ENCODE data around the gene PLCL1.

The PLCL1 gene

DNA sequence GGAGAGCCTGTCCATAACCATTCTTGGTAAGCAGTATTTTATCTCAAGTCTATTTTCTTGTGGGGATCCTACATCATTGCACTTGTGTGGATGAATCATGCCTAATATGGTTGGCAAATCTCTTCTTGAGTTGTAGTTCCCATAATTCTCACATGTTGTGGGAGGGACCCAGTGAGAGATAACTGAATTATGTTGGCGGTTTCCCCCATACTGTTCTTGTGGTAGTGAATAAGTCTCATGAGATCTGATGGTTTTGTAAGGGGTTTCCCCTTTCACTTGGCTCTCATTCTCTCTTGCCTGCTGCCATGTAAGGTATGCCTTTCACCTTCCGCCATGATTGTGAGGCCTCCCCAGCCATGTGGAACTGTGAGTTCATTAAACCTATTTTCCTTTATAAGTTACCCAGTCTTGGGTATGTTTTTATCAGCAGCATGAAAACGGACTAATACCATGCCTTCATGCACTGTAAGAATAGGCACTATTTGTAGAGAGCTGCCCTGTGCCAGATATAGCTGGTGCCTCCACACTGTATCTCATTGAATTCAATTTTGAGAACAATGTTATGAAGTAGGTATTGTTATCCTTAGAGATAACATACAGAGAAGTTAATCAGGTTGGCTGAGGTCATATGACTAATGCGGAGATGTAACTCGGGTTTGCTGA lies 148.3 kb downstream of the PLCL1 start:
- DNase-seq (ENCODE audit: low read depth in 2 of 2): no peak

GRCh38 chr2:197954328-197954727 lies 149.9 kb downstream of the PLCL1 start:
- no peak for DNase-seq (ENCODE audit: low read depth in 2 of 2)

DNA sequence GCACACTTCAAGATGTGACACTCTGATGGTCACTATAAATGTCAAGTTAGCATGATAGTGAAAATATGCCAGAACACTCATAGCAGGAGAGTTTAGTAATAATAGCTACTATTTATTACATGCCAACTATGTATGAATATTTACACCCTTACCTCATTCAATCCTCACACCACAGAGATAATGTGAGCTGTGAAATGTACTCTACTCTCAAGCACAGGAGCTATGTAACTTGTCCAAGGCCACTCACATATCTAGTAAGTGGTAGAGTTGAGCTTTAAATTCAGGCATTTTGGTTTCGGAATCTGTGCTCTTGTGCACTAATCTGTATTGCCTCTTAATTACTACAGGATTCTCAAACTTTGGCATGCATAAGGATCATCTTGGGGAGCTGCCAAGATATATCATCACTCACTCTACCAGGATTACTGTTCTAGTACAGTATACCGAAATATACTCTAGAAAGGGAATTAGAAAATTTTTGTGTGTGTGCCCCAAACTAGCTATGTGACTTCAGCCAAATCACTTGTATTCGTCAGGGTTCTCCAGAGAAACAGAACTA lies 154.3 kb downstream of the PLCL1 start:
- DNase-seq (ENCODE audit: low read depth in 2 of 2): no peak

GRCh38 chr2:197959383-197959782 lies 155.0 kb downstream of the PLCL1 start:
- no peak for DNase-seq (ENCODE audit: low read depth in 2 of 2)

- DNase-seq (ENCODE audit: low read depth in 2 of 2): no peak
These were observed 156.4 kb downstream of the PLCL1 start for GRCh38 chr2:197960786-197961185.

DNA sequence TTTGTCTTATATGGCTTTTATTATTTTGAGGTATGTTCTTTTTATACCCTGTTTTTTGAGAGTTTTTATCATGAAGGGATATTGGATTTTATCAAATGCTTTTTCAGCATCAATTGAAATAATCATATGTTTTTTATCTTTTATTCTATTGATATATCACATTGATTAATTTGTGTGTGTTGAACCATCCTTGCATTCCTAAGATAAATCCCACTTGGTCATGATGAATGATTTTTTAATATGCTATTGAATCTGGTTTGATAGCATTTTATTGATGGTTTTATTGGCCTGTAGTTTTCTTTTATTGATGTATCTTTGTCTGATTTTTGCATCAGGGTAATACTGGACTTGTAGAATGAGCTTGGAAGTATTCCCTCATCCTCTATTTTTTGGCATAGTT lies 160.3 kb downstream of the PLCL1 start:
- DNase-seq (ENCODE audit: low read depth in 2 of 2): no peak

- DNase-seq (ENCODE audit: low read depth in 2 of 2): no peak
These were observed 161.4 kb downstream of the PLCL1 start for GRCh38 chr2:197965756-197966155.

- no peak for DNase-seq (ENCODE audit: low read depth in 2 of 2)
These were observed 165.0 kb downstream of the PLCL1 start for GRCh38 chr2:197969391-197969893.

DNA sequence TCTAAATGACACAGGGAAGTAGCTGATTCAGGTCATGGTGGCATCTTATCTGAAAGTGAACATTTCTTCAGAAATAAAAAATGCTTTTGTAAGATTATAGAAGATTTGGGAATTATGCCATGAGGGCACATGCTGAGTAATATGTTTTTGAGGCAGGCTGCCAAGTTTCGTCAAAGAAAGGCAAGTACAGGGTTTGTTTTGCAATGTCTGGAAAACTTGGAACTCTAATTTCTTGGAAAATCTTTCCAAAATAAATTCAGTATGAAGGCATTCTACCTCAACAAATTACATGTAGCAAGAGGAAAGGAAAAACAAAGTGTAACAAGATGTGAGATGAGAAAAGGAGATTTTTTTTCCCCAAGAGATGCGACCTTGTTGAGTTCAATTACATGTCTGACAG lies 167.7 kb downstream of the PLCL1 start:
- no peak for DNase-seq (ENCODE audit: low read depth in 2 of 2)

GRCh38 chr2:197972587-197972986 lies 168.2 kb downstream of the PLCL1 start:
- no peak for DNase-seq (ENCODE audit: low read depth in 2 of 2)

- no peak for DNase-seq (ENCODE audit: low read depth in 2 of 2)
These were observed 169.4 kb downstream of the PLCL1 start for GRCh38 chr2:197973772-197974171.

- DNase-seq (ENCODE audit: low read depth in 2 of 2): no peak
These were observed 171.6 kb downstream of the PLCL1 start for GRCh38 chr2:197975931-197976519.

GRCh38 chr2:197978971-197979370 lies 174.6 kb downstream of the PLCL1 start:
- no peak for DNase-seq (ENCODE audit: low read depth in 2 of 2)

GRCh38 chr2:197982565-197982964 lies 178.2 kb downstream of the PLCL1 start:
- no peak for DNase-seq (ENCODE audit: low read depth in 2 of 2)

GRCh38 chr2:197985029-197985638 lies 180.7 kb downstream of the PLCL1 start:
- DNase-seq (ENCODE audit: low read depth in 2 of 2): no peak

- no peak for DNase-seq (ENCODE audit: low read depth in 2 of 2)
These were observed 182.6 kb downstream of the PLCL1 start for GRCh38 chr2:197986977-197987376.

DNA sequence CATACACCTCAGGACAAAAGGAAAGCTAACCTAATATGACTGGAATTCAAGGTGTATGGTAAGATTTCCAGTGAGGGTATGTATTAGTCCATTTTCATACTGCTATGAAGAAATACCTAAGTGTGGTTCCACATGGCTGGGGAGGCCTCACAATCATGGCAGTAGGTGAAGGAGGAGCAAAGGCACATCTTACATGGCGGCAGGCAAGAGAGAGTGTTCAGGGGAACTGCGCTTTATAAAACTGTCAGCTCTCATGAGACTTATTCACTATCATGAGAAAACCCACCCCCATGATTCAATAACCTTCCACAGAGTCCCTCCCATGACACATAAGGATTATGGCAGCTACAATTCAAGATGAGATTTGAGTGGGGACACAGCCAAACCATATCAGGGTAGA lies 186.0 kb downstream of the PLCL1 start:
- no peak for DNase-seq (ENCODE audit: low read depth in 2 of 2)

DNA sequence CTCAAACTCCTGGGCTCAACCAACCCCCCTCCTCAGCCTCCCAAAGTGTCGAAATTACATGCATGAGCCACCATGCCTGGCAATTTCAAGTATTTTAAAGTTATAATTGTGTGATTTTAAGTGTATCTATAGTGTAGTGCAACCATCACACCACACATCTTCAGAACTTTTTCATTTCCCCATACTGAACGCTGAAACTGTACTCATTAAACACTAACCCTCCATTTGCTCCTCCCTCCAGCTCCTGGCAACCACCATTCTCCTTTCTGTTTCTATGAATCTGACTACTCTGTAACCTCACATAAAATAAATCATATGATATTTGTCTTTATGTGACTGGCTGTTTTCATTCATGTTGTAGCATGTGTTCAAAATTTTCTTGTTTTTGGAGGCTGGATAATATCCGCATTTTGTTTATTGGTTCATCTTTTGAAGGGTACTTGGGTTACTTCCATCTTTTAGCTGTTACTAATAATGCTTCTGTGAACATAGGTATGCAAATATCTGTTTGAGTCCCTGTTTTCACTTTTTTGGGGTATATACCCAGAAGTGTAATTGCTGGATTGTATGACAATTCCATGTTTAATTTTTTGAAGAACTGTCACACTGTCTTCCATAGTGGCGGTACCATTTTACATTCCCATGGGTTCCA lies 188.2 kb downstream of the PLCL1 start:
- no peak for DNase-seq (ENCODE audit: low read depth in 2 of 2)

DNA sequence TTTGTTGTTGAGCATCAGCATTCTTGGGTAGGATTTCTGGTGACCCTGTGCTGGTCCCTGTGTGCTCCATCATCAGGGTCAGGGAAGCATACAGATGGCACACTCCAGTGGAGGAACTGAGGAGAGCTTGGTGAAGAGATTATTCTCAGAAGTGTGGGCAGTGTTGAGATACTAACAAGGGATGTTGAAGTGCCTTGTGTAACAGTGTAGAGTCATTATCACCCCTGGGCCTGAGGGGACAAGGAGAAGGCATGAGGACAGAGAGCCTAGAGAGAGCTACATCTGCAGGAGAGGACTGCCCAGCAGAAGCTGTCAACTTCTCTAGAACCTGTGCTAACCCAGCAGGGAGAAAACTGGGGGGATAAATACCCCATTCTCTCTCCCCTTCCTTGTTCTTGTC lies 189.0 kb downstream of the PLCL1 start:
- DNase-seq (ENCODE audit: low read depth in 2 of 2): no peak

DNA sequence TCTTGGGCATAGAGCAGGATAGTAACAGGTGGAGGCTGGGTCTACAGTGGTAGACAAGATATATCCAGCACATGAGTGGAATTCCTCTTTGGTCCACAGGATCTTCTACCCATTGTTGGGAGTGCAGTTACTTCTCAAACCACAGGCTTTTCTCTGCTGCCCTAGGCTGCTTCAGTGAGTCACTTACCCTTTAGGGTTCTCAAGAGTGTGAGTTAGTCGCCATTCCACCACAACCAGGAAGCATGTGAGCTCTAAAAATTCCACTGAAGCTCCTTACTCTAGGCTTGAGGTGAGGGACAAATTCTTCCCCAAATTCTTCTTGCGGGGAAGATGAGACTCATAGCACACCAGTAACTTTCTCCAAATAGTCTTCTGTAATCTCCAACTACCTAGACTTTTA lies 189.4 kb downstream of the PLCL1 start:
- no peak for DNase-seq (ENCODE audit: low read depth in 2 of 2)

DNA sequence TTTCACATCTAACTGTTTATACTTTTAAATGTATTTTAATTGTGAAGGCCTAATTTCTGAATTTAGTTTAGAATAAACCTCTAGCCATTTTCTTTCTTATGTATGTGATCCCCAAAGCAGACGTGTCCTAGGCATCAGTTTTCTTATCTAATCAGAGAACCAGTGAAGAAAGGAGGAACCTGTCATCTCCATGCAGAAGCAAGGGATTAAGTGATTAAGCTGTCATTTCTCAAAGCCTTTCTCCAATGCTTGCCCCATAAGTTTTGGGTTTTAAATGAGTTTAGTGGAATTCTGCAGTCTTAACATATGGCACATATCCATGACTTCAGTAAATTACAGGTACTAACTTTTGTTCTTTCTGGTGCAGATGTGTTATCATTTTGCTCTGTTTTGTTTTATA lies 190.4 kb downstream of the PLCL1 start:
- DNase-seq (ENCODE audit: low read depth in 2 of 2): no peak

- no peak for DNase-seq (ENCODE audit: low read depth in 2 of 2)
These were observed 192.2 kb downstream of the PLCL1 start for GRCh38 chr2:197996583-197996982.

Data from stimulated activated CD8-positive, alpha-beta memory T cell treated with anti-CD3 and anti-CD28 coated beads, Interleukin-7, amount 100 ng/mL, for 1 hour (primary cell).